Upper lobe of left lung (tissue), 6 donors: ENCODE measurements around the gene PCDH1. TPM values are rescaled to one million over a fixed set of nuclear protein-coding genes. Genes with fewer than 3 reads are reported as not detected.

ENCODE experiments used
- ATAC-seq, 2 donors: fragments of 200-7000 bp; cut with Tn5 transposase; one replicate each; pipeline ENCODE4 v1.9.1; 2022; ENCODE audit warnings: mild to moderate bottlenecking in 2 of 2, moderate library complexity in 2 of 2; ENCODE audit not compliant: low FRiP score in 2 of 2
- DNase-seq, 2 donors: peaks; one replicate each; pipeline ENCODE4 v3.0.0-alpha.2; 2019 to 2020
- H3K27ac ChIP-seq, 4 donors: fragments of 200-600 bp; sonication (generic); one replicate each; pipeline ENCODE4 v1.5.1; 2016 to 2019
- H3K27me3 ChIP-seq, 4 donors: fragments of 200-600 bp; sonication (generic); one replicate each; pipeline ENCODE4 v1.5.1; 2017 to 2019
- H3K36me3 ChIP-seq, 4 donors: fragments of 200-600 bp; sonication (generic); one replicate each; pipeline ENCODE4 v1.5.1; 2016 to 2019
- H3K4me1 ChIP-seq, 4 donors: fragments of 200-600 bp; sonication (generic); one replicate each; pipeline ENCODE4 v1.5.1; 2018 to 2019
- H3K4me3 ChIP-seq, 4 donors: fragments of 200-600 bp; sonication (generic); one replicate each; pipeline ENCODE4 v1.5.1; 2017 to 2019; ENCODE audit warnings: mild to moderate bottlenecking in 2 of 4, moderate library complexity in 1 of 4
- H3K9me3 ChIP-seq, 4 donors: fragments of 200-600 bp; sonication (generic); one replicate each; pipeline ENCODE4 v1.5.1; 2018 to 2019
- EP300 ChIP-seq, 4 donors: sonication (generic); formaldehyde crosslinking; IDR thresholded peaks; one replicate each; pipeline ENCODE4 v1.5.1; 2017; ENCODE audit warnings: antibody characterized with exemption in 4 of 4, control low read depth in 2 of 4
- POLR2A ChIP-seq, 4 donors: fragments of 450-650 bp; IDR thresholded peaks; one replicate each; pipeline ENCODE4 v1.5.1; 2016 to 2017; ENCODE audit warnings: antibody characterized with exemption in 4 of 4, mild to moderate bottlenecking in 2 of 4
- POLR2AphosphoS5 ChIP-seq, 2 donors: sonication (generic); formaldehyde crosslinking; IDR thresholded peaks; one replicate each; pipeline ENCODE4 v1.5.1; 2017; ENCODE audit warnings: antibody characterized with exemption in 2 of 2
- WGBS, 2 donors: methylation state at CpG; one replicate each; pipeline ENCODE4 v1.1.5; 2017 to 2018; 5-methylcytosine and 5-hydroxymethylcytosine counted together
- total RNA-seq, 6 donors: library from RNA; depleted of rRNA in 4 of 6; stranded (reverse); fragments of >200 nt in 4 of 6; gene quantifications; one replicate each; pipeline versions ENCODE4 v1.1.0 to v1.2.1, GENCODE V29; 2016 to 2021
- TF ChIP-seq, protein P1 (sequence below), 6 experiments: fragments of 450-650 bp in 4 of 6; fragments of 200-600 bp in 2 of 6; sonication (generic) in 2 of 6; IDR thresholded peaks; one replicate each; pipeline ENCODE4 v1.5.1; 2016 to 2019; ENCODE audit warnings: antibody characterized with exemption in 6 of 6
- donor health status: DM: no; HTN: no; CAD: no; lungs with moderate emphysema.
- donor health status: DM: no; HTN: yes; CAD: no; lungs with severe emphysema.

PCDH1 gene
- total RNA-seq, 6 donors from 2014 or later, result 41.3 to 133 (median 81.6) TPM

DNA sequence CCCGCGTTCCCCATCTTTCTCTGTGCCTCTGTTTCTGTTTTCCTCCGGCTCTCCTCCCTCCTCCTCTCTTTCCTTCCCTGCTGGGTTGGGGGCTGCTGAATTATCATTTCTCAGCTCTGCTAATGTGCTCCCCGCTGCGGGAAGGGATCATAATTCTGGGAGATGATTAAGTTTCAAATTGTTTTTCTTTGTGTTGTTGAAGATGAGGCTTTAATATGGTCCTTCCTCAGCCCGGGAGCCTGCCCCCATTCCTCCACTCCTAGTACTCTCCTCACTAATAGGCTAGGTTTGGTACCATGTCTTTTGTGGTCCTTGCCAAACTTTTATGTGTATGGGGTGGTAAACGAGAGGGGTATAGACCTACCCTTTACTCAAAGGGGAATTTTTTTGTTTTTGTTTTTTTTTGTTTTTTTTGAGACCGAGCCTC, 5.7 kb upstream of the PCDH1 start:
- H3K4me1 ChIP-seq, result peaks cover 31 to 47% (median 36%) of the 10 kb centered on the region in 4 donors
- H3K4me3 ChIP-seq, result no peak overlapping the region
- ATAC-seq (no peak), DNase-seq (no peak)
- peaks cover 0 to 9% (median 3%) of the 10 kb centered on the region in 4 donors for H3K27me3 ChIP-seq
- WGBS, 2 donors, result 36 to 45% methylated on average over 8 of the region's 8 CpGs
- no peak overlapping the region for H3K27ac ChIP-seq
- TF ChIP-seq, protein P1, sequence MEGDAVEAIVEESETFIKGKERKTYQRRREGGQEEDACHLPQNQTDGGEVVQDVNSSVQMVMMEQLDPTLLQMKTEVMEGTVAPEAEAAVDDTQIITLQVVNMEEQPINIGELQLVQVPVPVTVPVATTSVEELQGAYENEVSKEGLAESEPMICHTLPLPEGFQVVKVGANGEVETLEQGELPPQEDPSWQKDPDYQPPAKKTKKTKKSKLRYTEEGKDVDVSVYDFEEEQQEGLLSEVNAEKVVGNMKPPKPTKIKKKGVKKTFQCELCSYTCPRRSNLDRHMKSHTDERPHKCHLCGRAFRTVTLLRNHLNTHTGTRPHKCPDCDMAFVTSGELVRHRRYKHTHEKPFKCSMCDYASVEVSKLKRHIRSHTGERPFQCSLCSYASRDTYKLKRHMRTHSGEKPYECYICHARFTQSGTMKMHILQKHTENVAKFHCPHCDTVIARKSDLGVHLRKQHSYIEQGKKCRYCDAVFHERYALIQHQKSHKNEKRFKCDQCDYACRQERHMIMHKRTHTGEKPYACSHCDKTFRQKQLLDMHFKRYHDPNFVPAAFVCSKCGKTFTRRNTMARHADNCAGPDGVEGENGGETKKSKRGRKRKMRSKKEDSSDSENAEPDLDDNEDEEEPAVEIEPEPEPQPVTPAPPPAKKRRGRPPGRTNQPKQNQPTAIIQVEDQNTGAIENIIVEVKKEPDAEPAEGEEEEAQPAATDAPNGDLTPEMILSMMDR (IDR thresholded peaks at IDR 0.05), result no peak
- TF ChIP-seq POLR2AphosphoS5 (IDR thresholded peaks at IDR 0.05) (no peak), POLR2A (IDR thresholded peaks at IDR 0.05) (no peak), EP300 (IDR thresholded peaks at IDR 0.05) (no peak)
- no peaks in the 10 kb centered on the region for H3K9me3 ChIP-seq
- no peaks in the 10 kb centered on the region for H3K36me3 ChIP-seq

DNA sequence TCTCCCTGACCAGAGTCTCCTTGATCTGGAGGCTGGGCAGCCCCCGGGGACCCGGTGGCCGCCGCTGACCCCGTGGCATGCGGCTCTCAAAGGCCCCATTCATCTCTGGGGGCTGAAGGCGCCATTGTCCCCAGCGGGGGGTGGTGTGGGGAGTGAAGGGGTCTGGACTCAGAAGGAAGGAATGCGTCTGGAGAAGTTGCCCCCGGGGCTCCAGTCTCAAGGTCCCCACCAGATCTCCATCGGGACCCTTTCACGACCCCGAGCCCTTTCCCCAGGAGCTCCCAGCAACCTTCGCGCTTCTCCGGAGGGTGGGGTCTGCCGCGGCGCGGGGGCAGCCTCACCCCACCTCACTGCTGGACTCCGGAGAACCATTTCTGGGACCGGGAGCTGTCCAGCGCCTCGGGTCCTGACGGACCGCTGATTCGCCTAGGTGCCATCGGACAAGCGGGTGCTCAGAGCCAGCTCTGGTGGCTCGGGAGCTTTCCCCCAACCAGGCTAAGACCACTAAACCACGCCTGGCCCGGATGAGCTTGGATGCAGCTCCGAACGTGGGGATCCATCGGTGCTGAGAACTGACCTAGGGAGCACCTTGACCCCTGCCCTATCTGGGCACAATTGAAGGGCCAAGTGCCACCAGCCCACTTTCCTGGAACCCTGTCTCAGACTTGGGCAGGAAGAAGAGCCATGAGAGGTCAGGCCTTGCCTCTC, 5.1 kb upstream of the PCDH1 start:
- WGBS, 2 donors, result 4% methylated on average over 16 to 35 of the region's 35 CpGs
- DNase-seq (peak in 1 of 2 donors; percentile 86), ATAC-seq (no peak)
- TF ChIP-seq POLR2A (IDR thresholded peaks at IDR 0.05) (no peak), EP300 (IDR thresholded peaks at IDR 0.05) (no peak), POLR2AphosphoS5 (IDR thresholded peaks at IDR 0.05) (no peak)
- TF ChIP-seq, protein P1 (IDR thresholded peaks at IDR 0.05), result no peak
- no peak overlapping the region for H3K27ac ChIP-seq
- H3K4me3 ChIP-seq, result no peak overlapping the region
- peaks cover 0 to 9% (median 3%) of the 10 kb centered on the region in 4 donors for H3K27me3 ChIP-seq
- peaks cover 37 to 53% (median 40%) of the 10 kb centered on the region in 4 donors for H3K4me1 ChIP-seq
- no peaks in the 10 kb centered on the region for H3K9me3 ChIP-seq
- no peaks in the 10 kb centered on the region for H3K36me3 ChIP-seq

DNA sequence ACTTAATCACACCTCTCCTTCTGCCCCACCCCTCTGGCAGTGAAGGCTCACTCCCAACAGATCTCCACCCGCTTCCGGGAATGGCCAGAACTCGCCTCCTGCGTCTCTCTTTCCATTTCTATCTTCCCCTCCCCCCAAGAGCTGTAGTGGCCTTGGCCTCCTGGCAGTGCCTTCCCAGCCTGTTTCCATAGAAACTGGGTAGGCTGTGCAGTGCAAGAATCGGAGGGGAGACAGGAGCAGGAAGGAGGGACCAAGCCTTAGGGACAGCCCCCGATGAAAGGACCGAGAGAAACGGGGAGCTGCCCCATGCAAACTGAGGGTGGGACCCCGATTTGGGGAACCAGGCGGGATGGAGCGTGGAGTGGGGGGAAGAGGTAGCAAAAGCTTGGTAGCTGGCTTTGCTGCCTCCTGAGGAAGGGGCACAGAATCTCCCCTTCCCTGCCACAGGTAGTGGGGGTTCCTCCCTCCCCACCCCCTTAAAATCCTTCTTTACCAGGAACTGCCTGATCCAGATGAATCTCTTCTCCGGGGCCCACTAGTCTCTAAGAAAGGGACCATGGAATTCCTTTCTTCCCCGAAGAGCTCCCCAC, 4.5 kb upstream of the PCDH1 start:
- peaks cover 40 to 58% (median 41%) of the 10 kb centered on the region in 4 donors for H3K4me1 ChIP-seq
- H3K27me3 ChIP-seq, result peaks cover 0 to 12% (median 8%) of the 10 kb centered on the region in 4 donors
- 19 to 29% methylated on average over 11 to 13 of the region's 13 CpGs for WGBS, 2 donors

DNA sequence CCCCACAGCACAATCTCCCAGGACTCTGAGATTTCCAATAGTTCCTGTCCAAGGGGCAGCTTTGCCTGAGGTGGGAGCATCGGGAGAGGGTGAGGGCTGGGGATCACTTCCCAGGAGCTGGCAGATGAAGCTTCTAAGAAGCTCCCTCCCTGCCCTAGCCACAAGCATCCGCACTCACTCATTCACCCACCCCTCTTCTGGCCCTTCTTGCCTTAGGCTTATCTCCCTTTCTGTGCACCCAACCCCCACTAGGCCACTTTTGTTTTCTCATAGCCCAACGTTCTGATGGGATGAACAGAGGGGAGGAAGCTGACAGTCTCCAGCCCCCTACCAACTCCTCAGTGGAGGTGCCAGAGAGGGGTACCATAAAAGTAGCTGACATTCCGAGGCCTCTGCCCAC, 3.7 kb upstream of the PCDH1 start:
- Histone ChIP-seq H3K27ac (peak overlapping the region; percentile 61 to 79 (median 68)), H3K27me3 (peaks cover 0 to 16% (median 11%) of the 10 kb centered on the region in 4 donors), H3K9me3 (no peaks in the 10 kb centered on the region), H3K4me1 (peaks cover 40 to 66% (median 44%) of the 10 kb centered on the region in 4 donors), H3K4me3 (no peak overlapping the region), H3K36me3 (no peaks in the 10 kb centered on the region)
- WGBS, 2 donors, result 33 to 39% methylated on average over 4 of the region's 4 CpGs
- no peak for DNase-seq
- TF ChIP-seq POLR2AphosphoS5 (IDR thresholded peaks at IDR 0.05), result no peak
- TF ChIP-seq, protein P1 (IDR thresholded peaks at IDR 0.05), result no peak
- no peak for TF ChIP-seq EP300 (IDR thresholded peaks at IDR 0.05)
- no peak for ATAC-seq

More for the DNA sequence above, 4.5 kb upstream of the PCDH1 start:
- H3K9me3 ChIP-seq, result no peaks in the 10 kb centered on the region
- no peak for TF ChIP-seq EP300 (IDR thresholded peaks at IDR 0.05)
- no peak for TF ChIP-seq POLR2A (IDR thresholded peaks at IDR 0.05)
- TF ChIP-seq POLR2AphosphoS5 (IDR thresholded peaks at IDR 0.05), result no peak
- TF ChIP-seq, protein P1 (IDR thresholded peaks at IDR 0.05), result no peak
- ATAC-seq (no peak), DNase-seq (no peak)
- no peaks in the 10 kb centered on the region for H3K36me3 ChIP-seq
- no peak overlapping the region for H3K4me3 ChIP-seq
- H3K27ac ChIP-seq, result peak overlapping the region in 2 of 4 donors; percentile 61 to 79
